ENCODE measurements around the gene MEGF8. TPM values are rescaled to one million over a fixed set of nuclear protein-coding genes. Genes with fewer than 3 reads are reported as not detected.
"Not testable (repeated sequence)": the region's sequence is repeated elsewhere in the genome, so short reads cannot be mapped to it uniquely, and the experiment has no call there.

The MEGF8 gene
- total RNA-seq, 1 experiment from 2014 or later = 4.9 TPM

DNA sequence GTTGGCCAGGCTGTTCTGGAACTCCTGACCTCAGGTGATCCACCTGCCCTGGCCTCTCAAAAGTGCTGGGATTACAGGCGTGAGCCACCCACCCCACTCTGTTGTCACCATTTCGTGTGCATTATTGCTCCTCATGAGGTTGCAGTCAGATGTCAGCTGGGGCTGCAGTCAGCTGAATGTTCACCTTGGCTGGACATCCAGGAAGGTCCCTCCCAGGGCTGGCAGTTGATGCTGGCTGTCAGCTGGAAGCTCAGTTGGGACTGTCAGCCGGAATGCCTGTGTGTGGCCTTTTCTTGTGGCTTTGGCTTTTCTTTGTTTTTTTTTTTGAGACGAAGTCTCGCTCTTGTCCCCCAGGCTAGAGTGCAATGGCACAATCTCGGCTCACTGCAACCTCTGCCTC lies 6.6 kb downstream of the MEGF8 start:
- no peak for DNase-seq (ENCODE audit: low spot score)

DNA sequence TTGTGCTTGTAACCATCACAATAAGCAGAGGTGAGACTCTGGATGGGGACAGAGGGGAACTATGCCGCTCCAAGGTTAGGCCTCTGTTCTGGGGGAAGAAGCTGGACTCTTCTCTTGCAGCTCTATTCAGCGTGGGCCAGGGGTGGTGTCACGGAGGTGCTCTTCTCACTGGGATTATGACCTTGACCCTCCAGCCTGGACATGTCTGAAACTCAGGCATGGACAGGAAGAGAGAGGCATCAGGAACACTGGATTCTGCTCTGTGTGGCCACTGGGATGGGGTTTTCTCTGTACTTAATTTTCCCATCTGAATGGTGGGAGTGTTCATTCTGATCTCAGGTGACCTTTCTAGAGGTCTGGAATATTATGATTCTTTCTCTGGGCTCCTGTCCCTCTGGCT lies 7.6 kb downstream of the MEGF8 start:
- no peak for DNase-seq (ENCODE audit: low spot score)

DNA sequence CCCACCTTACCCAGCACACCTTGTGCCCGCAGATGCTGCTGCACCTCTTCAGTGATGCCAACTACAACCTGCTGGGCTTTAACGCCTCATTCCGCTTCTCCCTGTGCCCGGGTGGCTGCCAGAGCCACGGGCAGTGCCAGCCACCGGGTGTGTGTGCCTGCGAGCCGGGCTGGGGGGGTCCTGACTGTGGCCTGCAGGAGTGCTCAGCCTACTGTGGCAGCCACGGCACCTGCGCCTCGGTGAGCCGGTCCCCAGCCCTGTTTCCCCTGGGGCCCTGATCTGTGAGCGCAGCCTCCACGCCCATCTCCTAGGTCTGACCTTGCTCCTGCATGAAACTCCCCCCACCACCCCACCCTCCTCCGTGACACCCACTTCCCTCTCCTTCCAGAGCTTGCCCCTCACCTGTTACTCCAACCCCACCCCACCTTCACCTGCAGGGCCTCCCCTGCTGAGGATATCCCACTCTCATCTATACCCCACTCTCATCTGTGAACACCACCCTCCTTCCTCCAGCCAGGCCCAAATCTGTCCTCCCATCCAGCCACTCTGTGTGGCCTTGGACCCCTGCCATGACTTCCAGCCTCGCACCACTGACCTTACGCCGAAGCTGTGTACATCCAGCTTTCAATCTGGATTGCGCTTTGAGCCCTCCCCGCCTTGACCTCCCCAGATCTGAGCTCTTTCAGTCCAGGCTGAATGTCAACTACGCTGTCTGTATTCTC lies 8.7 kb downstream of the MEGF8 start:
- no peak for DNase-seq (ENCODE audit: low spot score)

DNA sequence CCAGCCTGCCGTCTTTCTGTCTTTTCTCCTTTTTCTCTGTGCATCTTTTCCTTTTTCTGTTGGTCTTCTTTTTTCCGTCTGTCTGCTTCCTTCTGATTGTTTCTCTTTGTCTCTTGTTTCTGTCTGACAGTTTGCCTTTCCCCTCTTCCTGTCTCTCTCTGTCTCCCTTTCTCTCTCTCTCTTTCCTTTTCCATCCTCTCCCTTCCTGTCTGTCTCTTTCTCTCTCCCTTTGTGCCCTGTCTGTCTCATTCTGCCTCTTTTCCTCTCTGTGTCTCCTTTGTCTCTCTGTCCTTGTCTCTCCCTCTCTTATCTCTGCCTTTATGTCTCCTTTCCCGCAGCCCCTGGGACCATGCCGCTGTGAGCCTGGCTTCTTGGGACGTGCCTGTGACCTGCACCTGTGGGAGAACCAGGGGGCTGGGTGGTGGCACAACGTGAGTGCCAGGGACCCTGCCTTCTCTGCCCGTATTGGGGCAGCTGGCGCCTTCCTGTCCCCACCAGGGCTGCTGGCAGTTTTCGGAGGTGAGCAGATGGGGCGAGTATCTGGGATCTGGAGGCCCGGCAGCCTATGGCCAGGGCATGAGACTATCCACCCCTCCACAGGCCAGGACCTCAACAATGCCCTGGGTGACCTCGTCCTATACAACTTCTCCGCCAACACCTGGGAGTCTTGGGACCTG lies 9.4 kb downstream of the MEGF8 start:
- DNase-seq (ENCODE audit: low spot score) = no peak

DNA sequence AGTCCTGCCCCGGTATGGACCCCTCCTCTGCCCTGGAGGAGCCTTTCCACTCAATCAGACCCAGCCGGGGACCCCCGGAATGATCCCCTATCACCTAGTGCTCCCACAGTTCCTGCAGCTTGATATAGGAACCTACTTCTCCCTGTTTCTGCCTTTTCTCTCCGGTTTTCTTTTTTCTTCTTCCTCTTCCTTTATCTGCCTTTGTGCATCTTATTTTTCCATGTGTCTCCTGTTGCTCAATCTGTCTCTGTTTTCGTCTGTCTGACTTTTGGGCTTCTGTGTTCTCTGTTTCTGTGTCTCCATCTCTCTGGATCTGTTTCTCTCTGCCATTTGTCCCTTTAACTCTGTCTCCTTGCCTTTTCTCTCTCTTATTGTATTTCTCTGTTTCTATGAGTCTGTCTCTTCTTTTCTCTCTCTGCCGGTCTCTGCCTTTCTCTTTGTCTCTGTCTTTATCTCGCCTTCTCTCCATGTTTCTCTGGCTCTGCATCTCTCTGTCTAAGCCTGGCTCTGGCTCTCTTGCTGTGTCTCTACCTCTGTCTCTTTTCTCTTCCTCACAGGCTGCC lies 10.0 kb downstream of the MEGF8 start:
- DNase-seq (ENCODE audit: low spot score) = no peak

DNA sequence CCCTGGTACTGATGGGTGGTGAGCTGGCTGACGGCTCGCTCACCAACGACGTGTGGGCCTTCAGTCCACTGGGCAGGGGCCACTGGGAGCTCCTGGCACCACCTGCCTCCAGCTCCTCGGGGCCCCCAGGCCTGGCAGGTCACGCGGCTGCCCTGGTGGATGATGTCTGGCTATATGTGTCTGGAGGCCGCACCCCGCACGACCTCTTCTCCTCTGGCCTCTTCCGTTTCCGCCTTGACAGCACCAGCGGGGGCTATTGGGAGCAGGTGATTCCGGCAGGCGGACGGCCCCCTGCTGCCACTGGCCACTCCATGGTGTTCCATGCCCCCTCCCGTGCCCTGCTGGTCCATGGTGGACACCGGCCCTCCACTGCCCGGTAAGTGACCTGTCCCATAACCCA lies 10.5 kb downstream of the MEGF8 start:
- no peak for DNase-seq (ENCODE audit: low spot score)

DNA sequence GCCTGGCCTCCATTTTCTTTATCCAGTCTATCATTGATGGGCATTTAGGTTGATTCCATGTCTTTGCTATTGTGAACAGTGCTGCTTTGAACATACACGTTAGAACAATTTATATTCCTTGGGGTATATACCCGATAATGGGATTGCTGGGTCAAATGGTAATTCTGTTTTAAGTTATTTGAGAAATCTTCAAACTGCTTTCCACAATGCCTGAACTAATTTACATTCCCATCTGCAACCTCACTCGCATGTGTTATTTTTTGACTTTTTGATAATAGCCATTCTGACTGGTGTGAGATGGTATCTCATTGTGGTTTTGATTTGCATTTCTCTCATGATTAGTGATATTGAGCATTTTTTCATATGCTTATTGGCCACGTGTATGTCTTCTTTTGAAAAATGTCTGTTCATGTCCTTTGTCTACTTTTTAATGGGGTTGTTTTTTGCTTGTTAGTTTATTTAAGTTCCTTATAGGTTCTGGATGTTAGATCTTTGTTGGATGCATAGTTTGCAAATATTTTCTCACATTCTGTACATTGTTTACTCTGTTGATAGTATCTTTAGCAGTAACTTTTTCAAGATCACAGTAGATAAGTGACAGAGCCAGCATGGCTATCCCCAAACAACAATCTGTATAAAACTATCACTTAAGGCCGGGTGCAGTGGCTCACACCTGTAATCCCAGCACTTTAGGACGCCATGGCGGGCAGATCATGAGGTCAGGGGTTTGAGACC lies 13.9 kb downstream of the MEGF8 start:
- DNase-seq (ENCODE audit: low spot score) = not testable (repeated sequence)

DNA sequence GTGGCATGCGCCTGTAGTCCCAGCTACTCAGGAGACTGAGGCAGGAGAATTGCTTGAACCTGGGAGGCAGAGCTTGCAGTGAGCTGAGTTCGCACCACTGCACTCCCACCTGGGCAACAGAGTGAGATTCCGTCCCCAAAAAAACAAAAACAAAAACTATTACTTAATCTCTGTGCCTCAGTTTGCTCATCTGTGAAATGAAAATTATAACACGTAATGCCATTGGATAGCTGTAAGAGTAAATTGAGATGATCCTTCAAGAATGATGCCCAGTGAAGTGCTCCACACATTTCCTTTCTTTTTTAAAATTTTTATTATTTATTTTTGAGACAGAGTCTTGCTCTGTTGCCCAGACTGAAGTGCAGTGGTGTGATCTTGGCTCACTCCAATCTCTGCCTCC lies 14.5 kb downstream of the MEGF8 start:
- not testable (repeated sequence) for DNase-seq (ENCODE audit: low spot score)

DNA sequence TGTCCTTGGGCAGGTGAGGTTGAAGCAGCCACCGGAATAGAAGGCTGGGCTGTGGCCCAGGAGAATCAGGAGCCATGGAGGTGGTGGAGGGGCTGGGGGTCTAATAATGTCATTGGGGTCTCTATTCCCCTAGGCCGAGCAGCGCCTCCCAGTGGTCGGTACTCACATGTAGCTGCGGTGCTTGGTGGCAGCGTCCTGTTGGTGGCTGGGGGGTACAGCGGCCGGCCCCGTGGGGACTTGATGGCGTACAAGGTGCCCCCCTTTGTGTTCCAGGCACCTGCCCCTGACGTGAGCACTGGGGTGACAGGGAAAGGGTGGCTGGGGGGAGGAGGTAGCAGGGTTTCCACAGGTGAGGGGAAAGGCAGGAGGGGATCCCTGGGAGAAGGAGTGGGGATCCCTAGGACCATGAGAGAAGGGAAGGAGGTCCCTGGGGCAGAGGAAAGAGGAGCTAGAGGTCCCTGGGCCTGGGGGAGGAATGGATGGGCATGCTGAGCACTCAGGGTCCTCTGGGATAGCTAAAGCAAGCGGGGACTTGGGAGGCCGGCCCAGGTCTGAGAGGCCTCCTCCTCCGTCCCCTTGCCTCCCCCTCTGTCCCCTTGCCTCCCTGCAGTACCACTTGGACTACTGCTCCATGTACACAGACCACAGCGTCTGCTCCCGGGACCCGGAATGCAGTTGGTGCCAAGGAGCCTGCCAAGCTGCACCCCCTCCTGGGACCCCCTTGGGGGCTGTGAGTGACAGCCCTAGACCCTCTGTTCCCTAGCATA lies 18.1 kb downstream of the MEGF8 start:
- DNase-seq (ENCODE audit: low spot score) = no peak

DNA sequence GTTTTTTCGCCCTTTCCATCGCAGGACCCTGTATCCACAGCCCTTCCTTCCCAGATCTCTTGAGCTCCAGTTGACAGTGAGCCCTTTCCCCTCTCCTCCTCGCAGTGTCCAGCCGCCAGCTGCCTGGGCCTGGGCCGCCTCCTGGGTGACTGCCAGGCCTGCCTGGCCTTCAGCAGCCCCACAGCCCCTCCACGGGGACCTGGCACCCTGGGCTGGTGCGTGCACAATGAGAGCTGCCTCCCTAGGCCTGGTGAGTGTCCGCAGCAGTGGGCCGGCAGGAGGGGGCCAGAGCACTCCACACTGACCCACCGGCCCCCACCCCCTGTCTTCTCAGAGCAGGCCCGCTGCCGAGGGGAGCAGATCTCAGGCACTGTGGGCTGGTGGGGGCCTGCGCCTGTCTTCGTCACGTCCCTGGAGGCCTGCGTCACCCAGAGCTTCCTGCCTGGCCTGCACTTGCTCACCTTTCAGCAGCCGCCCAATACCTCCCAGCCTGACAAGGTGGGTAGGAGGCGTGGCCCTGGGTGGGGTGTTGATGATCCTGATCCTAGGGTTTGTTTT lies 19.0 kb downstream of the MEGF8 start:
- DNase-seq (ENCODE audit: low spot score) = no peak

DNA sequence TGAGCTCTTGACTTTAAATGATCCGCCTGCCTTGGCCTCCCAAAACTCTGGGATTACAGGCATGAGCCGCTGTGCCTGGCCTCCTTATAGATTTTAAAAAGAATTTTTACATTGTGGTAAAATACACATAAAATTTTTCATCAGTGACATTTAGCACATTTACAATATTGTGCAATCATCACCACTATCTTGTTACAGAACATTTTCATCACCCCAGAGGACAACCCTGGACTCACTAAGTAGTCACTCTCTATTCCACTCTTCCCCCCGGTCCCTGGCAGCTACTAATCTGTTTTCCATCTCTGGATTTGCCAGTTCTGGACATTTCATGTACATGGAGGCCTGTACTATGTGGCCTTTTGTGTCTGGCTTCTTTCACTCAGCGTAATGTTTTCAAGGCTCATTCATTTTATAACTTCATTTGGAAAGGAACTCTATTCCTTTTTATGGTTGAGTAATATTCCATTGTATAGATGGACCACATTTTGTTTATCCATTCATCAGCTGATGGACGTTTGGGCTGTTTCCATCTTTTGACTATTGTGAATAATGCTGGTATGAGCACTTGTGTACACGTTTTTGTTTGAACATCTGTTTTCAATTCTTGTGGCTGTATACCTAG lies 19.9 kb downstream of the MEGF8 start:
- no peak for DNase-seq (ENCODE audit: low spot score)

DNA sequence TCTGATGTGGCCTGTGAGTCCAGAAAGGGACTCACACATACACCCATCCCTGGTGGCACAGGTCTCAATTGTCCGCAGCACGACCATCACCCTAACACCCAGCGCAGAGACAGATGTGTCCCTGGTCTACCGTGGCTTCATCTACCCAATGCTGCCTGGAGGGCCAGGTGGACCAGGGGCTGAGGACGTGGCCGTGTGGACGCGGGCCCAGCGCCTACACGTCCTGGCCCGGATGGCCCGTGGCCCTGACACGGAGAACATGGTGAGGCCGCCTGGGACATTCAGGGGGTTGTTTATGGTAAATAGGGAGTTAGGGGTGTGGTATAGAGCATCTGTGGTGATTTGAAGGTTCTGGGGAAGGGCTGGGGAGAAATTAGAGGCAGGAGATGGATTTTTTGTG lies 22.8 kb downstream of the MEGF8 start:
- DNase-seq (ENCODE audit: low spot score) = no peak

DNA sequence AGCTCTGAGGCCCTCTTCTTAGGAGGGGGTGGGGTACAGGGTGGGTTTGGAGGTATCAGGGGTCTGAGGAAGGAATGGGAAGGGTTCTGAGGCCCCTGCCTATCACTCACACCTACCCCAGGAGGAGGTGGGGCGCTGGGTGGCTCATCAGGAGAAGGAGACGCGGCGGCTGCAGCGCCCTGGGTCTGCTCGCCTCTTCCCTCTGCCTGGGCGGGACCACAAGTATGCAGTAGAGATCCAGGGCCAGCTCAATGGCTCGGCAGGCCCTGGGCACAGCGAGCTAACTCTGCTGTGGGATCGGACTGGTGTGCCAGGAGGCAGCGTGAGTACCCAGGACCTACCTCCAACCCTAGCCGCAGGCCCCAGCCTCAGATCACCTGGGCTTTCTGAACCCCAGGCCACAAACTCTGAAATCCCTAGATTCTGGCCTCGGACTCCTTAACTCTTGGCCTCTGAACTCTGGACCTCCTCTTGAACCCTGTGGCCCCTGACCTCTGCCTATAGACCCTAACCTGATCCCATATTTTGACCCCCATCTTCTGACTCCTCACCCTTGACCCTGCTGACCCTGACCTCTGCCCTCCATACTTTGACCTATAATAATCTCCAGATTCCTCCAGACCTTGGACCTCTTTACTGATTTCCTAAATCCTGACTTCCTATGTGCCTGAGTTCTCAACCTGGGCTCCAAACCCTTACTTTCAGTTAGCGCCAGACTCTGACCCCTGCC lies 24.1 kb downstream of the MEGF8 start:
- no peak for DNase-seq (ENCODE audit: low spot score)

DNA sequence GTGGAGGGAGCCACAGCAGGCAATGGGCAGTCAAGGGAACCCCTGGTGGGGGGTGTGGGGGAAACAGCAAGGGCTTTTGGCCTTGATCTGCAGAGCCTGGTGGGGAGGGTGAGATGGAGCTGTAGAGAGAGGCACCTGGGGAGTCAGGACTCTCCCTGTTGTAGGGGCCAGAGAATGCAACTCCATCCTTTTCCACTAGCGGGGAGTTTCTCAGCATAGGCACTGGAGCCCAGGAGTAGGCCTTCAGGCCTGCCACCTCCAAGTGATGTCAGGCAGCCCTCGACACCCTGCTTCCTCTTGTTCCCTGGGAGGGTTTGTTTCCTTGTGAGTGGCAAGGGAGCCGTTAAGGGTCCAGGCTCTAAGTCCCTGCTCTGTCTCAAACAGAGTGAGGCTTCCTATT lies 25.0 kb downstream of the MEGF8 start:
- no peak for DNase-seq (ENCODE audit: low spot score)

DNA sequence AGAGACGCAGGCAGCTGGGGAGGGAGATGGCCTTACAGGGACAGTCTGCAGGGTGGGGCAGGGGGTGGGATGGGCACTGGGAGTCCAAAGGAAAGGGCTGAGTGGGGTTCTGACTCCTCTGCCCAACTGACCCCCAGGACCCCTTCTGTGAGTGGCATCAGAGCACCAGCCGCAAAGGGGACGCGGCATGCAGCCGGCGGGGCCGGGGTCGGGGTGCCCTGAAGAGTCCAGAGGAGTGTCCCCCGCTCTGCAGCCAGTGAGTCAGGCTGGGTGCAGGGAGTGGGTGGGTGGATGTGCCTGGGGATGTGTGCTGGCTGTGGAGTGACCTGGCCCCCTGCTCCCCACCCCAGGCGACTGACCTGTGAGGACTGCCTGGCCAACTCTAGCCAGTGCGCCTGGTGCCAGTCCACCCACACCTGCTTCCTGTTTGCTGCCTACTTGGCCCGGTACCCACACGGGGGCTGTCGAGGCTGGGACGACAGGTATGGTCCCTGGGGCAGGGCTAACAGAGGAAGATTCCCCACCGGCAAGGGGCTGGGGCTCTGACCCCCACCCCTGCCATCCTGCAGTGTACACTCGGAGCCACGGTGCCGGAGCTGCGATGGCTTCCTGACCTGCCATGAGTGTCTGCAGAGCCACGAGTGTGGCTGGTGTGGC lies 25.8 kb downstream of the MEGF8 start:
- no peak for DNase-seq (ENCODE audit: low spot score)

DNA sequence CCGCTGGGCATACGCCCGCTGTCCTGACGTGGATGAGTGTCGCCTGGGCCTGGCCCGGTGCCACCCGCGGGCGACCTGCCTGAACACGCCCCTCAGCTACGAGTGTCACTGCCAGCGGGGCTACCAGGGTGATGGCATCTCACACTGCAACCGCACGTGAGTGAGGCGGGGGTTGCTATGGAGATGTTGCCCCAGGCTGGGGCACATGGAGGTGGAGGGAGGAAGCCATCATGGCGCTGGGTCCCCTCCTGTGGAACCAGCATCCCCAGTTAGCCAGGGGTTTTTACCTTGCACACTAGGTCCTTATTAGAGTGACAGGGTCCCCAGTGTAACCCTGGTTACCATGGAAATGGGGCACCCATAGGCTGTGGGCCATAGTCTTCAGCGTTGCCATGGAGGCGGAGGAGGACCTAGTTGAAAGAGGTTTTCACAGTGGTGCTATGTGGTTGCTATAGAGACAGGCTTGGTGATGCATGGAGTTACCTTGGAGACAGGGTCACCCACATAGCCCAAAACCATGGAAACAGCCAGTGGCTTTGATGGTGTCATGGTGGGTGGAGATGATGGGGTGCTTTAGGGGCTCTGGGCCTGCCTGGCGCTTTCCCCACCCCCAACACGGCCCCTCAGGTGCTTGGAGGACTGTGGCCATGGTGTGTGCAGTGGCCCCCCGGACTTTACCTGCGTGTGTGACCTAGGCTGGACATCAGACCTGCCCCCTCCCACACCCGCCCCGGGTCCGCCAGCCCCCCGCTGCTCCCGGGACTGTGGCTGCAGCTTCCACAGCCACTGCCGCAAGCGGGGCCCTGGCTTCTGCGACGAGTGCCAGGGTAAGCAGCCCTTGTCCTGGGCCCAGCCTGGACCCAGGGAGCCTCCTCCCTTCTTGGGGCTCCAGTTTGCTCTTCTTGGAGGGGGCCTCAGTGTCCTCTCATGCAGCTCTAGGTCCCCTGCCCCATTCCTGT lies 27.1 kb downstream of the MEGF8 start:
- DNase-seq (ENCODE audit: low spot score) = no peak

DNA sequence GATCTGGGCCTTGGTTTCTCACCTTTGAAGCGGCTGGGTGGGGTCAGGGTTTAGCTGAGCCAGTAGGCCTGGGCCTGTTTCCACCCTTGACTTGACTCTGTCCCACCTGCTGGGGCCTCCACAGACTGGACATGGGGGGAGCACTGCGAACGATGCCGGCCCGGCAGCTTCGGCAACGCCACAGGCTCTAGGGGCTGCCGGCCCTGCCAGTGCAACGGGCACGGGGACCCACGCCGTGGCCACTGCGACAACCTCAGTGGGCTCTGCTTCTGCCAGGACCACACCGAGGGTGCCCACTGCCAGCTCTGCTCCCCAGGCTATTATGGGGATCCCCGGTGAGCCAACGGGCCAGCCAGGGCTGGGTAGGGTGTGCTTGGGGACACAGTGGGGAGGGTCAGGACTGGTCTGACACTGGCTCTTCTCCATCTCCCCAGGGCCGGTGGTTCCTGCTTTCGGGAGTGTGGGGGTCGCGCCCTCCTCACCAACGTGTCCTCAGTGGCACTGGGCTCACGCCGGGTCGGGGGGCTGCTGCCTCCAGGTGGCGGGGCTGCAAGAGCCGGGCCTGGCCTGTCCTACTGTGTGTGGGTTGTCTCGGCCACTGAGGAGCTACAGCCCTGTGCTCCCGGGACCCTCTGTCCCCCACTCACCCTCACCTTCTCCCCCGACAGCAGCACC lies 28.0 kb downstream of the MEGF8 start:
- DNase-seq (ENCODE audit: low spot score) = no peak

DNA sequence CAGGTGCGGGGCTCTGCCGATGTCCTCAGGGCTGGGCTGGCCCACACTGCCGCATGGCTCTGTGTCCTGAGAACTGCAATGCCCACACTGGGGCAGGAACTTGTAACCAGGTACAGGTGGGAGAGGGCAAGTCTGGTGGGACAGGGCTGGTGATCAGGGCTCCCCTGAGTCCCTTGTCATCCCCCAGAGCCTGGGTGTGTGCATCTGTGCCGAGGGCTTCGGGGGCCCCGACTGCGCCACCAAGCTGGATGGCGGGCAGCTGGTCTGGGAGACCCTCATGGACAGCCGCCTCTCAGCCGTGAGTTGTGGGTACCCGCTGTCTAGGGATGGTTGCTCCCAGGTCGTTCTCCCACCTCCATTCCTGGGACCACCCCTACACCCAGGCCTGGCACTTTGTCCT lies 30.5 kb downstream of the MEGF8 start:
- DNase-seq (ENCODE audit: low spot score) = no peak

Measured in H4 (cell line).